Endothelial cell of umbilical vein (primary cell): ENCODE results near the gene RASGEF1C. TPM values are rescaled to one million over a fixed set of nuclear protein-coding genes. Genes with fewer than 3 reads are reported as not detected.

Source experiments
- BruUV-seq: library from RNA; stranded (reverse); fragments of 400-500 nt; replicated peaks from 2 replicates; lab custom pipeline; 2021; lab: Mats Ljungman, UMichigan
- CTCF ChIA-PET: fragments of 300-600, 350-600 bp; sonication (Branson Sonifier 250); formaldehyde crosslinking; loops from one replicate; lab custom pipeline; 2021; ENCODE audit warnings: antibody characterized with exemption, inconsistent platforms; lab: Charles Lee
- POLR2A ChIA-PET: fragments of 300-600, 350-600 bp; sonication (Branson Sonifier 250); formaldehyde crosslinking; loops from one replicate; lab custom pipeline; 2021; ENCODE audit warnings: antibody characterized with exemption, inconsistent platforms; lab: Charles Lee
- DNase-seq: peaks from one replicate; pipeline ENCODE4 v3.0.0-alpha.2; 2011; ENCODE audit warnings: low read depth, low spot score
- FAIRE-seq: peaks from 2 replicates; lab custom pipeline; 2011; peaks lifted over from hg19 to GRCh38; lab: Jason Lieb, UNC
- H2AFZ ChIP-seq: 2 replicates; pipeline ENCODE4 v1.6.0; 2012; ENCODE audit warnings: low read depth, low read length, control low read depth, inconsistent platforms
- H3K27ac ChIP-seq: 2 replicates; pipeline ENCODE4 v1.5.1; 2011; ENCODE audit warnings: low read depth, mild to moderate bottlenecking, control low read depth, low read length, moderate library complexity; ENCODE audit not compliant: insufficient read depth
- H3K27me3 ChIP-seq, 2 experiments: 2 replicates each; pipeline versions ENCODE4 v1.6.0 to v1.6.1; 2011; ENCODE audit warnings: low read length in 2 of 2, mixed read lengths in 1 of 2; ENCODE audit not compliant: control insufficient read depth in 2 of 2, insufficient read depth in 2 of 2
- H3K36me3 ChIP-seq, 2 experiments: 2 replicates in 1 of 2; 3 replicates in 1 of 2; pipeline ENCODE4 v1.5.1; 2011; ENCODE audit warnings: low read length in 2 of 2, mild to moderate bottlenecking in 1 of 2, moderate library complexity in 1 of 2; ENCODE audit not compliant: control insufficient read depth in 2 of 2, insufficient read depth in 2 of 2; ENCODE audit errors: extremely low read depth in 1 of 2
- H3K4me1 ChIP-seq: 3 replicates; pipeline ENCODE4 v1.5.1; 2011; ENCODE audit warnings: mild to moderate bottlenecking, low read length; ENCODE audit not compliant: control insufficient read depth, insufficient read depth; ENCODE audit errors: extremely low read depth
- H3K4me2 ChIP-seq: 2 replicates; pipeline ENCODE4 v1.6.1; 2011; ENCODE audit warnings: low read length, control low read depth, mixed read lengths; ENCODE audit not compliant: insufficient read depth
- H3K4me3 ChIP-seq, 3 experiments: fragments of 200-600 bp in 1 of 3; sonication (generic), shearing (Covaris generic) in 1 of 3; replicated peaks in 1 of 3; 2 replicates each; pipeline ENCODE4 v1.5.1; 2011 to 2016; ENCODE audit warnings: control low read depth in 3 of 3, low read length in 3 of 3, mild to moderate bottlenecking in 2 of 3, inconsistent platforms in 1 of 3, low read depth in 1 of 3, moderate library complexity in 1 of 3; ENCODE audit not compliant: insufficient read depth in 1 of 3
- H3K79me2 ChIP-seq: 2 replicates; pipeline ENCODE4 v1.6.0; 2012; ENCODE audit warnings: low read length, inconsistent platforms; ENCODE audit not compliant: control insufficient read depth, insufficient read depth
- H3K9ac ChIP-seq: replicated peaks from 2 replicates; pipeline ENCODE3; 2011; ENCODE audit warnings: low read length, control low read depth; ENCODE audit not compliant: insufficient read depth; ENCODE audit errors: extremely low read depth
- H3K9me1 ChIP-seq: replicated peaks from 3 replicates; pipeline ENCODE4 v1.6.0; 2011; ENCODE audit warnings: mild to moderate bottlenecking, low read length; ENCODE audit not compliant: control insufficient read depth, insufficient read depth; ENCODE audit errors: extremely low read depth
- H3K9me3 ChIP-seq: replicated peaks from 2 replicates; pipeline ENCODE4 v1.5.1; 2012; ENCODE audit warnings: low read length, inconsistent platforms; ENCODE audit not compliant: control insufficient read depth, insufficient read depth
- H4K20me1 ChIP-seq: replicated peaks from 2 replicates; pipeline ENCODE3; 2011; ENCODE audit warnings: mild to moderate bottlenecking, low read length; ENCODE audit not compliant: control insufficient read depth, insufficient read depth; ENCODE audit errors: extremely low read depth
- CTCF ChIP-seq, 2 donors: IDR thresholded peaks; 1 replicate in 1 of 2; 2 replicates in 1 of 2; pipeline ENCODE4 v1.5.1; 2011; ENCODE audit warnings: low read length in 2 of 2, mild to moderate bottlenecking in 2 of 2, moderate library complexity in 2 of 2, control low read depth in 1 of 2, inconsistent platforms in 1 of 2, low read depth in 1 of 2; ENCODE audit not compliant: insufficient read depth in 1 of 2; ENCODE audit errors: extremely low read depth in 1 of 2
- EZH2 ChIP-seq: IDR thresholded peaks from 2 replicates; pipeline ENCODE4 v1.6.1; 2012; ENCODE audit warnings: borderline replicate concordance, low read depth, mild to moderate bottlenecking, moderate library complexity, low read length, inconsistent platforms; ENCODE audit not compliant: severe bottlenecking
- FOS ChIP-seq: IDR thresholded peaks from 2 replicates; pipeline ENCODE4 v1.6.1; 2011; ENCODE audit warnings: mild to moderate bottlenecking, low read length, moderate library complexity, borderline replicate concordance; ENCODE audit not compliant: insufficient read depth
- GATA2 ChIP-seq: IDR thresholded peaks from 2 replicates; pipeline ENCODE4 v1.7.0; 2011; ENCODE audit warnings: low read depth, mild to moderate bottlenecking, moderate library complexity, mixed read lengths, low read length; ENCODE audit not compliant: insufficient read length, insufficient read depth
- JUN ChIP-seq: IDR thresholded peaks from 2 replicates; pipeline ENCODE4 v1.6.1; 2011; ENCODE audit warnings: borderline replicate concordance, low read depth; ENCODE audit not compliant: insufficient read length, insufficient read depth
- MAX ChIP-seq: IDR thresholded peaks from 2 replicates; pipeline ENCODE4 v1.6.1; 2011; ENCODE audit not compliant: insufficient read depth, insufficient read length
- MYC ChIP-seq: IDR thresholded peaks from one replicate; pipeline ENCODE4 v1.6.1; 2011; ENCODE audit warnings: mild to moderate bottlenecking, low read depth, low read length
- POLR2A ChIP-seq: IDR thresholded peaks from 2 replicates; pipeline ENCODE4 v1.6.1; 2012; ENCODE audit warnings: low read depth, mild to moderate bottlenecking, control low read depth, low read length
- POLR2AphosphoS5 ChIP-seq: IDR thresholded peaks from 2 replicates; pipeline ENCODE4 v1.6.1; 2012; ENCODE audit warnings: low read depth, mild to moderate bottlenecking, control low read depth, low read length, moderate library complexity; ENCODE audit not compliant: insufficient read depth
- dilution Hi-C: fragments of 300-500 bp; cut with MboI; formaldehyde crosslinking; loops from one replicate; pipeline ENCODE4 v1.15.0; 2019; ENCODE audit warnings: low sequenced_read_pairs; ENCODE audit not compliant: extremely low pct_ligation_motif_present
- intact Hi-C: fragments of 100-400 bp; cut with micrococcal nuclease; formaldehyde crosslinking; loops from one replicate; pipeline ENCODE4 v1.10.0; 2022
- polyA plus RNA-seq, 4 experiments: library from polyadenylated mRNA; depleted of rRNA in 3 of 4; stranded (reverse) in 3 of 4; unstranded in 1 of 4; fragments of >200 nt; gene quantifications; 2 replicates each; pipeline versions ENCODE4 v1.2.1 to v1.2.3, GENCODE V29; 2011 to 2012; ENCODE audit warnings: missing spikeins in 1 of 4
- total RNA-seq: library from RNA; stranded (reverse); gene quantifications from 2 replicates; pipeline ENCODE4 v1.2.3, GENCODE V29; 2021

Gene RASGEF1C
- total and polyA plus RNA-seq, 2 donors (not counting 3 experiments of a cell fraction or from before 2014, with no cell fraction given), result not detected

- no peak overlapping the region for H2AFZ ChIP-seq
- H3K36me3 ChIP-seq, result peaks cover 3 to 4% of the 10 kb centered on the region in 2 experiments
- no peak overlapping the region for H3K27ac ChIP-seq
- no peaks in the 10 kb centered on the region for H4K20me1 ChIP-seq
- no peaks in the 10 kb centered on the region for H3K9me3 ChIP-seq
- no peak overlapping the region for H3K9ac ChIP-seq
- ChIA-PET CTCF (no interaction called here), POLR2A (no interaction called here)
- FAIRE-seq (no peak), DNase-seq (no peak)
- dilution Hi-C loops, result no loop called here
- H3K4me2 ChIP-seq, result no peak overlapping the region
- intact Hi-C loops, result no loop called here
- TF ChIP-seq MAX, result no peak
- no peak for TF ChIP-seq FOS
- no peak for TF ChIP-seq POLR2AphosphoS5
- TF ChIP-seq POLR2A, result no peak
- TF ChIP-seq EZH2, result no peak
- no peak for TF ChIP-seq CTCF (IDR thresholded peaks at IDR 0.05; ENCODE audit: extremely low read depth in 1 of 2, insufficient read depth in 1 of 2, low read depth in 1 of 2, low read length in 2 of 2)
- no peak for TF ChIP-seq MYC
- TF ChIP-seq GATA2, result no peak
- TF ChIP-seq JUN, result no peak
- no peaks in the 10 kb centered on the region for H3K27me3 ChIP-seq
- BruUV-seq, result no TSS peak
- no peak overlapping the region for H3K4me3 ChIP-seq
- no peaks in the 10 kb centered on the region for H3K4me1 ChIP-seq
- H3K9me1 ChIP-seq, result no peaks in the 10 kb centered on the region
- H3K79me2 ChIP-seq, result no peaks in the 10 kb centered on the region
These were observed 25.3 kb upstream of the RASGEF1C start for GRCh38 chr5:180234271-180234670.
